Measurements from ENCODE around the gene USHBP1.

USHBP1 gene

DNA sequence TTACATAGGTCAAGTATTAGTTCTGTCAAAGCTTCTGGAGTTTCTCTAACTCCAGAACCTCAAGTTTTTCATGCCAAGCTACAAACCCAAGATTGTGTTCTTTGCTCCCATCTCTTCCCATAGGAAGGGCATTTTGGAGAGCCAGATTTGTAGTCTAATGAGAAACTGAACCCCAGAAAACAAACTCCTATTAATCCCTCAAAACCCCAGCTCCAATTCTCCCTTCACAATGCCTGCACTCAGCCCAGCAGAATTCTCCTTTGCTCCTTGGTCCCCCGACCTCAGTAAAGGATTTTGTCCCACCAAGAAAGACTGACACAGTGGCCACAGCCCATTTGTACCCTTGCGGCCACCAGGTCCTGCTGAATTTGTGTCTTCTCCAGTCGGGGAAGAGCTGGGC is 8.4 kb downstream of the USHBP1 start:
- DNase-seq (ENCODE audit: extremely low read depth, low read depth), result no peak
- TF ChIP-seq, protein P1, sequence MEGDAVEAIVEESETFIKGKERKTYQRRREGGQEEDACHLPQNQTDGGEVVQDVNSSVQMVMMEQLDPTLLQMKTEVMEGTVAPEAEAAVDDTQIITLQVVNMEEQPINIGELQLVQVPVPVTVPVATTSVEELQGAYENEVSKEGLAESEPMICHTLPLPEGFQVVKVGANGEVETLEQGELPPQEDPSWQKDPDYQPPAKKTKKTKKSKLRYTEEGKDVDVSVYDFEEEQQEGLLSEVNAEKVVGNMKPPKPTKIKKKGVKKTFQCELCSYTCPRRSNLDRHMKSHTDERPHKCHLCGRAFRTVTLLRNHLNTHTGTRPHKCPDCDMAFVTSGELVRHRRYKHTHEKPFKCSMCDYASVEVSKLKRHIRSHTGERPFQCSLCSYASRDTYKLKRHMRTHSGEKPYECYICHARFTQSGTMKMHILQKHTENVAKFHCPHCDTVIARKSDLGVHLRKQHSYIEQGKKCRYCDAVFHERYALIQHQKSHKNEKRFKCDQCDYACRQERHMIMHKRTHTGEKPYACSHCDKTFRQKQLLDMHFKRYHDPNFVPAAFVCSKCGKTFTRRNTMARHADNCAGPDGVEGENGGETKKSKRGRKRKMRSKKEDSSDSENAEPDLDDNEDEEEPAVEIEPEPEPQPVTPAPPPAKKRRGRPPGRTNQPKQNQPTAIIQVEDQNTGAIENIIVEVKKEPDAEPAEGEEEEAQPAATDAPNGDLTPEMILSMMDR (IDR thresholded peaks at IDR 0.05; ENCODE audit: low read depth, low read length), result no peak

- no peak for DNase-seq (ENCODE audit: extremely low read depth, low read depth)
- TF ChIP-seq, protein P1 (IDR thresholded peaks at IDR 0.05; ENCODE audit: low read depth, low read length), result no peak
Measured at GRCh38 chr19:17255150-17255621, 9.4 kb downstream of the USHBP1 start.

GRCh38 chr19:17254636-17255035 is 9.9 kb downstream of the USHBP1 start:
- no peak for DNase-seq (ENCODE audit: extremely low read depth, low read depth)
- TF ChIP-seq, protein P1 (IDR thresholded peaks at IDR 0.05; ENCODE audit: low read depth, low read length), result no peak

DNA sequence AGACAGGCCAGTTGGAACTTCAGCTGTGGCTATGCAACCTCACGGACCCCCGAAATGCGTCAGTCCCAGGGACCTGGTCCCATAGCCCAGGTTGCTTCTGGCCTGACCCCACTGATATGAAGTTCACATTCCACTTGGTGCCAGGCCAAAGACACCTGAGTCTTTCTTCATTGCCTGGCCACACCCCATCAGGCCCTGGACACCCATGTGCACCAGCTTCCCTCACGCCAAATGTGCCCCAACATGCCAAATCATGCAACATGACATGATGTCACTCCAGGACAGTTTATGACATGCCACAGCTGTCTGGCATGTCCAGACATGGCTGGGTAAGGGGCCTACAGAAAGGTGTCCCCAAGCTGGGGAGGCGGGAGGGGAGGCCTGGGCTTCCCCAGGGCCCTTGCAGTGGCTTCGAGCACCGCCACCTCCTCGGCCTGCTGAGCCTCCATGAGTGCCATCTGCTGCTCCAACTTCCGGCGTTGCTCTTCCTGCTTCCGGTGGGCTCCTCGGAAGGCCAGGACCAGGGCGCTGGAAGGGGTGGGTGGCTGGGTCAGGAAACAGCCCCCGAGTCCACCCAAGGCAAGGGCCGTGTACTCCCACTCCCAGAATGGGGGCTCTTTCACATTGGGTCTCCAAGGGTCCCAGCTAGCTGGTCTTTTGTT is 14.5 kb downstream of the USHBP1 start:
- TF ChIP-seq, protein P1 (IDR thresholded peaks at IDR 0.05; ENCODE audit: low read depth, low read length), result no peak
- DNase-seq (ENCODE audit: extremely low read depth, low read depth), result no peak

DNA sequence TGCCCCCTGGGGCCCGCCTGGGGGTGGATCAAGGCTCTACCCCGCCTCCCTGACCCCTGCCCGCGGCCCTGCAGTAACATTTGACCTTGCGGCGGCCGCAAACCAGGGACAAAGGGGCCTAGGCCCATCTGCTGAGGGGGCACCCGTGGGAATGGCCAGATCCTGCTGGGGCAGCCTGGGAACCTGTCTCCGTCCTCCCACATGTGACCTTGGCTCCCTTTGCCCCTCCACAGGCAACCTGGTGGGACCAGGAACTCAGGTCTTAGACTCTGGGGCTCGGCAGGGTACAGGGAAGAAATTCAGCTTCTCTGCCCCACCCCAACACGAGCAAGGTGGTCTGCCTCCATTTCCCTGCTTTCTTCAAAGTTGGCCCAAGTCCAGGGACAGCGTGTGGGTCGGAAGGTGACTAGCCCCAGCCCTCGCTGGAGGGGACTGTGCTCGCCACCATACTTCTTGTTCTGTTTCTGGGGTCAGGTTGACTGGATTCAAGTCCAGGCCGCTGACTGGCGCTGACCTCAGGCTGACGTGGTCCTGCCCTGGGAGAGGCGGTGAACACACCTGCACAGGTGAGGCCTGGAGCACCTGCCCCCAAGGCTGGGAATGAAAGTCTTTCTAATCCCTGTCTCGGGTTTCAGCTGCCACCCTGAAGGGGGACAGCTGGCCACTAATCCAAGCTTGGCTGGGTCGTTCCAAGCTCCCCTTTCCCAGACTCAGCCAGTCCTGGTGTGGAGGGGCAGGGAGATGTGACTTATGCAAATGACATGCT is 16.4 kb downstream of the USHBP1 start:
- TF ChIP-seq, protein P1 (IDR thresholded peaks at IDR 0.05; ENCODE audit: low read depth, low read length), result no peak
- no peak for DNase-seq (ENCODE audit: extremely low read depth, low read depth)

GRCh38 chr19:17246681-17247425 is 17.7 kb downstream of the USHBP1 start:
- TF ChIP-seq, protein P1 (IDR thresholded peaks at IDR 0.05; ENCODE audit: low read depth, low read length), result no peak

More at GRCh38 chr19:17246681-17247425, 17.7 kb downstream of the USHBP1 start:
- no peak for DNase-seq (ENCODE audit: extremely low read depth, low read depth)
